DMS153 treated with DMSO at 0.1 percent for 48 hours (cell line): ENCODE data around the gene DCDC2.
A peak's percentile ranks its signal among the peaks of the same experiment; 100 is the strongest.
"Not testable (repeated sequence)": the region's sequence is repeated elsewhere in the genome, so short reads cannot be mapped to it uniquely, and the experiment has no call there.

Source experiments
- DNase-seq: peaks from one replicate; lab custom pipeline; 2025; ENCODE audit not compliant: unreplicated experiment; lab: John Stamatoyannopoulos, UW

DCDC2 gene

GRCh38 chr6:24357336-24358218, at the start of gene DCDC2:
Gene DCDC2, minus strand, starts transcription at chr6:24358059. Its CDS starts 309 bp downstream, at chr6:24357750.
- DNase-seq: peak; percentile 76

GRCh38 chr6:24405262-24405661, 47.4 kb upstream of the DCDC2 start:
- DNase-seq: no peak

- no peak for DNase-seq
These were observed 45.6 kb upstream of the DCDC2 start for GRCh38 chr6:24403501-24403824.

GRCh38 chr6:24402697-24403500, 45.0 kb upstream of the DCDC2 start, which contains the start of gene MRS2:
Gene MRS2, plus strand, starts transcription at chr6:24402936. Its CDS starts 111 bp downstream, at chr6:24403047.
- DNase-seq: peak; percentile 79

- no peak for DNase-seq
These were observed 43.6 kb upstream of the DCDC2 start for GRCh38 chr6:24401458-24401857.

- not testable (repeated sequence) for DNase-seq
These were observed 42.5 kb upstream of the DCDC2 start for GRCh38 chr6:24400045-24401039.

GRCh38 chr6:24397631-24398030, 39.8 kb upstream of the DCDC2 start:
- DNase-seq: no peak

- DNase-seq: no peak
These were observed 39.0 kb upstream of the DCDC2 start for GRCh38 chr6:24396824-24397223.

- no peak for DNase-seq
These were observed 37.0 kb upstream of the DCDC2 start for GRCh38 chr6:24394780-24395437.

GRCh38 chr6:24394061-24394779, 36.4 kb upstream of the DCDC2 start:
- DNase-seq: no peak

- no peak for DNase-seq
These were observed 34.0 kb upstream of the DCDC2 start for GRCh38 chr6:24391756-24392405.

- DNase-seq: no peak
These were observed 33.3 kb upstream of the DCDC2 start for GRCh38 chr6:24391208-24391607.

GRCh38 chr6:24387818-24388217, 30.0 kb upstream of the DCDC2 start:
- DNase-seq: no peak

GRCh38 chr6:24385536-24386269, 27.8 kb upstream of the DCDC2 start:
- DNase-seq: no peak

GRCh38 chr6:24384369-24385130, 26.7 kb upstream of the DCDC2 start:
- DNase-seq: not testable (repeated sequence)

- not testable (repeated sequence) for DNase-seq
These were observed 25.1 kb upstream of the DCDC2 start for GRCh38 chr6:24382891-24383494.

- no peak for DNase-seq
These were observed 24.3 kb upstream of the DCDC2 start for GRCh38 chr6:24382220-24382540.
